GM19025 (cell line): ENCODE results near the gene RRAS.
A peak's percentile ranks its signal among the peaks of the same experiment; 100 is the strongest.

Source experiments
- ATAC-seq: cut with Tn5 transposase; IDR thresholded peaks from one replicate; pipeline ENCODE4 v1.9.1; 2021; ENCODE audit warnings: mild to moderate bottlenecking, low read depth, moderate library complexity; ENCODE audit not compliant: unreplicated experiment

The RRAS gene

DNA sequence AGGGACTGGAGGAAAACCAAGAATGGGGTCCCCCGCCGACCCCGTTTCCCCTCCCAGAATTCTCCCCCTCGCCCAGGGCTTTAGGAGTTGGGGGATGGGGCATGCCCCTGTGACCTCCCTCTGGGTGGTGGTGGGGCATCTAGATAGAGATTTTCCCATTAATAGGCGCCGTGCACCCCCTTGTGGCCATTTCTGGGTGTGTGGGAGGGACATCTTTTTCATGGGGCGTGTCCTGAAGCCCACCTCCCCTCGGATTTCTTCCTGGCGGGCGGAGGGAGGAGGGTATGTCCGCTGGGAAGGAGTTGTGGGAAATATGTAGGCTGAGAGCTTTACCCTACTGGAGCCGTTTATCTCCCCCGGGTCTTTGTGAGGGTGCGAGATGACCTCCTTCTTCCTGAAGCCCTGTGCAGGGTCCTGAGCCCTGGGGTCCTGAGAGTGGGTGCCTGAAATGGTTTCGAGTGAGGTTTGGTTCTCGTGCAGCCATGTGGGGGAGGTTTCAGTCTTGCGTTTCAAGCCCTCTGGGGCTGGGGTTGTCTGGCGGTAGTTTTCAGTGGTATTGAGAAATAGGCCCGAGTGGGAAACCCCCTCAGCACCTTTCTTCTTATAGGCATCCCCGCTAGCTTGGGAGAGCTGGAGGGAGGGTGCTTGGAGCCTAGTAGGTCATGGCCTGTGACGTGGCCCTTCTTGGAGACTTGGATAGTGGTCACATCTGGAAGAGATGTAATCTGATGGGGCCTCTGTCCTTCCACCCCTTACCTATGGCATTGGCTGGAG lies 38.1 kb upstream of the RRAS start:
- no peak for ATAC-seq

GRCh38 chr19:49677231-49677900 lies 37.4 kb upstream of the RRAS start, which contains the start of gene PRMT1:
PRMT1 (plus strand) TSS chr19:49677271; CDS start chr19:49677281, 10 bp downstream.
- no peak for ATAC-seq

- ATAC-seq, result peak; percentile 65
Measured at GRCh38 chr19:49676784-49677230, 36.9 kb upstream of the RRAS start.

DNA sequence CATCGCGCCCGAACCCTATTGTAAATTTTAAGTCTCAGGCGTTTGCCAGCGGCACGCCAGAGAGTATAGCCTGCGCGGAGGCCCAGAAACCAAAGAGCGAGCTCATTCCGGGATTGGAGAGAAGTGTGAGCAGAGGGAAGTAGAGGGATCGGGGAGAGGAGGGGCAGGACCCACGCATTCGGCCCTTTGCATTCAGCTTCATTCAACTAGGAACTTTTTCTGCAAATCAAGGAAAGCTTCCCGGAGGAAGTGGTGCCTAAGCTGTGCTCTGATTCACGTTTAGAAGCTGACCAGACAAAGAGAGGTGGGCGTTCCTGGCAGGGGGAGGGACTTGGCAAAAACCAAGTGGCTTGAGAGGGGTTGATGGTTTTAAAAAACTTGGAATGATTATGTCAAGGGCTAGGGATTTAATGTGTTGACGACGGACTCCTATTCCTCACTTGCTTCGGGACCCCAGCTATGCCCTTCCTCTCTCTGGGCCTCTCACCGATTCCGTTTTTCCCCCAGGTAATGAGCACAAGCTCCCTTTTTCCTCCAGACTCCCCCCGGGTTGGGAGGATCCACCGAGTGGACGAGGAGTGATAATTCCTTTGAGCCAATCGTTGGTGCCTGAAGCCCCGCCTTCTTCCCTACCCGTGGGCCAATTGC lies 36.3 kb upstream of the RRAS start:
- peak; percentile 12 for ATAC-seq

- ATAC-seq, result no peak
Measured at GRCh38 chr19:49672131-49672919, 32.4 kb upstream of the RRAS start.

- no peak for ATAC-seq
Measured at GRCh38 chr19:49669516-49669915, 29.6 kb upstream of the RRAS start.

DNA sequence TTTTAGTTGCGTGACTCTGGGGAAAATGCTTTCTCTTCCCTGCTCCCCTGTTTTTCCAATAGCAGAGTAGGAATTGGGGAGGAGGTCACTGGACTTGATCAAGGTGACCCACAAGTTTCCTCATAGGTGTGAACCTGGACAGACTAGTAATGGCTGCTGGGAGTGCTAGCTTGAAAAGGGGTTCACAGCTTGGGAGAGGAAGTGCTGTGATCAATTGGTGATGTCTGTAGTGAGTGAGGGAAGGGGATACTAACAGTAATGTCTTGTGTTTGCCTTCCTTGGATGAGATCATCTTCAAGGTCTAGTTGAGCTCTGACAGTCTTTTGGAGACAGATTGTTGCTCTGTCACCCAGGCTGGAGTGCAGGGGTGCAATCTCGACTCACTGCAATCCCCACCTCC lies 27.5 kb upstream of the RRAS start:
- ATAC-seq, result no peak

DNA sequence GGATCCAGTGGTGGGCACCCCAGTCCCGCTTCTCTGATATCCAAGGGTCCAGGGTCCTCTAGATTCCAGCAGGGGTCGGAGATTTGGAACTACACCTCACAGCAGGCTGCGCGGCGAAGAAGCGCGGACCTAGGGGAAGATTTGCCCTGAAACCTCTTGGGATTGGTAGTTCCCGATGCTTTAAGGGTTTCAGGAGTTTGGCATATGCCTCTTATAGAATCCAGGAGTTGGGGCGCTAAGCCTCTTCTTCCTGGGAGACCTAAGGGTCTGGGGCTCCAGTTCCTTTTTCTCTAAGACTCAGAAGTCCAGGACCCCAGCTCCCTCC lies 26.1 kb upstream of the RRAS start:
- peak; percentile 3 for ATAC-seq

- ATAC-seq, result peak; percentile 79
Measured at GRCh38 chr19:49665351-49666119, 25.6 kb upstream of the RRAS start, which contains the start of the genes BCL2L12 and IRF3. BCL2L12 (plus strand) TSS chr19:49665933; CDS start chr19:49666693, 760 bp downstream. IRF3 (minus strand) TSS chr19:49665857; CDS start chr19:49664838, 1,019 bp downstream.

DNA sequence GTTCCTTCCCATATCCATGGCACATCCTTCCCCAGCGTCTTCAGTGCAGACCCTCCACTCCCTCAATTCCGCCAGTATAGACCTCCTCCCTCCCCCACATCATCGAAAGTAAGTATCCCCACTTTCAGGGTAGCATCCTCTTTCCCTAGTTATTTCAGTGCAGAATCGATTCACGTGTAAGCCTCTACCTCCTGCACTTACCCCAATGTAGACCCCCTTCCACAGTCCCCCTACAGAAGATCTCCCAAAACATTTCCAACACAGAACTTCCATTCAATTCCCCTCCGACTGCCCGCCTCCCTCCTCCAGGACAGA lies 25.1 kb upstream of the RRAS start:
- no peak for ATAC-seq

GRCh38 chr19:49664171-49665035 lies 24.5 kb upstream of the RRAS start:
- peak; percentile 33 for ATAC-seq

DNA sequence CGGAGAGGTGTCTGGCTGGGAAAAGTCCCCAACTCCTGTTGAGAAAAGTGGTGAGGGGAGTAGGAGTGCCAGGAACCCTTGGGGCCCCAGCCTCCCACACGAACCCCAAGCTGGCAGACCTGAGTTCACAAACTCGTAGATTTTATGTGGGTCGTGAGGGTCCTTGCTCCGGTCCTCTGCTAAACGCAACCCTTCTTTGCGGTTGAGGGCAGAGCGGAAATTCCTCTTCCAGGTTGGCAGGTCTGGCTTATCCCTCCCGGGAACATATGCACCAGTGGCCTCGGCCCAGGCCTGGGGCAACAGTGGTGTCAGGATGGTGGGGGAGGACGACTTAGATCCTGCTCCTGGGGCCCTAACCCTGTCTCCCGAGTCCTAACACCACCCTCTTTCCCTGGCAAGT lies 23.3 kb upstream of the RRAS start:
- no peak for ATAC-seq

- ATAC-seq, result no peak
Measured at GRCh38 chr19:49662011-49662410, 22.1 kb upstream of the RRAS start.

- ATAC-seq, result no peak
Measured at GRCh38 chr19:49660338-49660961, 20.5 kb upstream of the RRAS start.

GRCh38 chr19:49658566-49659442 lies 18.9 kb upstream of the RRAS start:
- no peak for ATAC-seq

- ATAC-seq, result no peak
Measured at GRCh38 chr19:49658139-49658517, 18.2 kb upstream of the RRAS start.

GRCh38 chr19:49657493-49658138 lies 17.7 kb upstream of the RRAS start:
- no peak for ATAC-seq
